Measurements from ENCODE around the gene RPL21. TPM values are rescaled to one million over a fixed set of nuclear protein-coding genes. Genes with fewer than 3 reads are reported as not detected.

The RPL21 gene
- total RNA-seq, 4 donors from 2014 or later: 71.8 to 702 (median 370) TPM

GRCh38 chr13:27233964-27234363, 17.4 kb upstream of the RPL21 start:
- TF ChIP-seq POLR2AphosphoS5 (IDR thresholded peaks at IDR 0.05) (no peak), POLR2A (IDR thresholded peaks at IDR 0.05) (no peak), CTCF (IDR thresholded peaks at IDR 0.05) (no peak), EP300 (IDR thresholded peaks at IDR 0.05; ENCODE audit: low read depth) (no peak)
- H3K4me3 ChIP-seq: no peak overlapping the region
- DNase-seq: no peak
- H3K36me3 ChIP-seq: no peaks in the 10 kb centered on the region
- WGBS, 2 donors (ENCODE audit: low coverage in 1 of 2): 84 to 87% methylated on average over 4 to 5 of the region's 5 CpGs
- in situ Hi-C loops (cut with MboI; ENCODE audit: low pct_ligation_motif_present in 1 of 4, low pct_unique_long_range_greater_than_20kb in 1 of 4, low sequenced_read_pairs in 3 of 4): no loop called here
- H3K27ac ChIP-seq: no peak overlapping the region
- peaks cover 0 to 7% of the 10 kb centered on the region in 2 donors for H3K9me3 ChIP-seq
- intact Hi-C loops (cut with DNase I; ENCODE audit: low total_unique reads): no loop called here
- H3K4me1 ChIP-seq: no peaks in the 10 kb centered on the region
- no peaks in the 10 kb centered on the region for H3K27me3 ChIP-seq

GRCh38 chr13:27236478-27236877, 14.9 kb upstream of the RPL21 start:
- Histone ChIP-seq H3K4me1 (no peaks in the 10 kb centered on the region), H3K36me3 (no peaks in the 10 kb centered on the region), H3K9me3 (peaks cover 0 to 7% of the 10 kb centered on the region in 2 donors), H3K4me3 (no peak overlapping the region), H3K27me3 (no peaks in the 10 kb centered on the region), H3K27ac (no peak overlapping the region)
- no peak for DNase-seq
- 53 to 61% methylated on average over 2 of the region's 2 CpGs for WGBS, 2 donors (ENCODE audit: low coverage in 1 of 2)
- in situ Hi-C loops (cut with MboI; ENCODE audit: low pct_ligation_motif_present in 1 of 4, low pct_unique_long_range_greater_than_20kb in 1 of 4, low sequenced_read_pairs in 3 of 4) (no loop called here), intact Hi-C loops (cut with DNase I; ENCODE audit: low total_unique reads) (no loop called here)
- TF ChIP-seq POLR2A (IDR thresholded peaks at IDR 0.05) (no peak), POLR2AphosphoS5 (IDR thresholded peaks at IDR 0.05) (no peak), CTCF (IDR thresholded peaks at IDR 0.05) (no peak), EP300 (IDR thresholded peaks at IDR 0.05; ENCODE audit: low read depth) (no peak)

GRCh38 chr13:27242702-27243101, 8.7 kb upstream of the RPL21 start:
- H3K36me3 ChIP-seq: no peaks in the 10 kb centered on the region
- in situ Hi-C loops (cut with MboI; ENCODE audit: low pct_ligation_motif_present in 1 of 4, low pct_unique_long_range_greater_than_20kb in 1 of 4, low sequenced_read_pairs in 3 of 4): no loop called here
- no peaks in the 10 kb centered on the region for H3K9me3 ChIP-seq
- no peak for DNase-seq
- intact Hi-C loops (cut with DNase I; ENCODE audit: low total_unique reads): no loop called here
- H3K27ac ChIP-seq: no peak overlapping the region
- 83 to 86% methylated on average over 5 of the region's 5 CpGs for WGBS, 2 donors (ENCODE audit: low coverage in 1 of 2)
- no peak for TF ChIP-seq CTCF (IDR thresholded peaks at IDR 0.05)
- no peak for TF ChIP-seq EP300 (IDR thresholded peaks at IDR 0.05; ENCODE audit: low read depth)
- no peak for TF ChIP-seq POLR2AphosphoS5 (IDR thresholded peaks at IDR 0.05)
- TF ChIP-seq POLR2A (IDR thresholded peaks at IDR 0.05): no peak
- no peaks in the 10 kb centered on the region for H3K27me3 ChIP-seq
- no peak overlapping the region for H3K4me3 ChIP-seq
- H3K4me1 ChIP-seq: no peaks in the 10 kb centered on the region

GRCh38 chr13:27245610-27246009, 5.7 kb upstream of the RPL21 start:
- DNase-seq: no peak
- intact Hi-C loops (cut with DNase I; ENCODE audit: low total_unique reads): no loop called here
- no peaks in the 10 kb centered on the region for H3K27me3 ChIP-seq
- no peak overlapping the region for H3K27ac ChIP-seq
- in situ Hi-C loops (cut with MboI; ENCODE audit: low pct_ligation_motif_present in 1 of 4, low pct_unique_long_range_greater_than_20kb in 1 of 4, low sequenced_read_pairs in 3 of 4): no loop called here
- TF ChIP-seq POLR2A (IDR thresholded peaks at IDR 0.05) (no peak), POLR2AphosphoS5 (IDR thresholded peaks at IDR 0.05) (no peak), CTCF (IDR thresholded peaks at IDR 0.05) (no peak), EP300 (IDR thresholded peaks at IDR 0.05; ENCODE audit: low read depth) (no peak)
- H3K36me3 ChIP-seq: no peaks in the 10 kb centered on the region
- WGBS, 2 donors (ENCODE audit: low coverage in 1 of 2): 83 to 84% methylated on average over 7 of the region's 7 CpGs
- no peaks in the 10 kb centered on the region for H3K9me3 ChIP-seq
- H3K4me3 ChIP-seq: no peak overlapping the region
- peaks cover 0 to 10% (median 5%) of the 10 kb centered on the region in 4 donors for H3K4me1 ChIP-seq

All from transverse colon (tissue), 4 donors.